ENCODE results near the gene DPYSL3. TPM values are rescaled to one million over a fixed set of nuclear protein-coding genes. Genes with fewer than 3 reads are reported as not detected.

The DPYSL3 gene
- total RNA-seq, 1 experiment from 2014 or later, result 17.2 TPM

DNA sequence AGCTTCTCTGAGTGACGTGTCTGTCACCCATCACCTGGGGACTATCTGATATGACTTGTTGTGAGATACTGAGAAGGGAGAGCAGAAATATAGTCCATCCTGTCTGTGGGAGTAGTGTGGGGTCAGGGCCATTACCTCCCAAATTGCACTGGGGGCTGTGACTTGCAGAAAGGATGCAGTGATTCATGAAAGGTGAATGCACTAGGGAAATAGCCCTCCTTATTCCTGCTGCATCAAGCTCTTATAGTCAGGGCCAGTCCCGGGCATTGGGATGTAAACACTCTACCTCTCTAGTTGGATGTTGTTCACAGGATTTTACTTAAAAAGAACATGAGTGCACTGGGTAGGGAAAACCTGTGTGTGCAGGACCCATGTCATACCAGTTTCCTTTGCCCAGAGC, 150.3 kb downstream of the DPYSL3 start:
- ChIA-PET RAD21 (ENCODE audit: low non-redundant PET in 1 of 2, low total read pairs in 2 of 2, uncharacterized antibody in 2 of 2, unreplicated experiment in 2 of 2) (no interaction called here), POLR2A (no interaction called here), CTCF (interaction anchor here (1.7 kb wide), 1 partner anchor 10 kb away, joined by 8 read pairs; no protein-coding TSS in a partner anchor)
- ATAC-seq (no peak), DNase-seq (ENCODE audit: low read depth, low spot score) (no peak)
- TF ChIP-seq, protein P1, sequence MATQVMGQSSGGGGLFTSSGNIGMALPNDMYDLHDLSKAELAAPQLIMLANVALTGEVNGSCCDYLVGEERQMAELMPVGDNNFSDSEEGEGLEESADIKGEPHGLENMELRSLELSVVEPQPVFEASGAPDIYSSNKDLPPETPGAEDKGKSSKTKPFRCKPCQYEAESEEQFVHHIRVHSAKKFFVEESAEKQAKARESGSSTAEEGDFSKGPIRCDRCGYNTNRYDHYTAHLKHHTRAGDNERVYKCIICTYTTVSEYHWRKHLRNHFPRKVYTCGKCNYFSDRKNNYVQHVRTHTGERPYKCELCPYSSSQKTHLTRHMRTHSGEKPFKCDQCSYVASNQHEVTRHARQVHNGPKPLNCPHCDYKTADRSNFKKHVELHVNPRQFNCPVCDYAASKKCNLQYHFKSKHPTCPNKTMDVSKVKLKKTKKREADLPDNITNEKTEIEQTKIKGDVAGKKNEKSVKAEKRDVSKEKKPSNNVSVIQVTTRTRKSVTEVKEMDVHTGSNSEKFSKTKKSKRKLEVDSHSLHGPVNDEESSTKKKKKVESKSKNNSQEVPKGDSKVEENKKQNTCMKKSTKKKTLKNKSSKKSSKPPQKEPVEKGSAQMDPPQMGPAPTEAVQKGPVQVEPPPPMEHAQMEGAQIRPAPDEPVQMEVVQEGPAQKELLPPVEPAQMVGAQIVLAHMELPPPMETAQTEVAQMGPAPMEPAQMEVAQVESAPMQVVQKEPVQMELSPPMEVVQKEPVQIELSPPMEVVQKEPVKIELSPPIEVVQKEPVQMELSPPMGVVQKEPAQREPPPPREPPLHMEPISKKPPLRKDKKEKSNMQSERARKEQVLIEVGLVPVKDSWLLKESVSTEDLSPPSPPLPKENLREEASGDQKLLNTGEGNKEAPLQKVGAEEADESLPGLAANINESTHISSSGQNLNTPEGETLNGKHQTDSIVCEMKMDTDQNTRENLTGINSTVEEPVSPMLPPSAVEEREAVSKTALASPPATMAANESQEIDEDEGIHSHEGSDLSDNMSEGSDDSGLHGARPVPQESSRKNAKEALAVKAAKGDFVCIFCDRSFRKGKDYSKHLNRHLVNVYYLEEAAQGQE (IDR thresholded peaks at IDR 0.05; ENCODE audit: low read depth), result no peak
- no peak for TF ChIP-seq JUND (IDR thresholded peaks at IDR 0.05)
- no peak for TF ChIP-seq CBX3 (IDR thresholded peaks at IDR 0.05; ENCODE audit: low read depth)
- TF ChIP-seq, protein P2, sequence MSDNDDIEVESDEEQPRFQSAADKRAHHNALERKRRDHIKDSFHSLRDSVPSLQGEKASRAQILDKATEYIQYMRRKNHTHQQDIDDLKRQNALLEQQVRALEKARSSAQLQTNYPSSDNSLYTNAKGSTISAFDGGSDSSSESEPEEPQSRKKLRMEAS (IDR thresholded peaks at IDR 0.05), result no peak
- TF ChIP-seq ELF1 (IDR thresholded peaks at IDR 0.05; ENCODE audit: borderline replicate concordance, low read depth), result no peak
- no peak for TF ChIP-seq CEBPB (IDR thresholded peaks at IDR 0.05; ENCODE audit: low read depth)
- Histone ChIP-seq H3K4me2 (ENCODE audit: low read length) (no peak overlapping the region), H4K20me1 (ENCODE audit: insufficient read depth) (no peaks in the 10 kb centered on the region), H3K4me3 (replicated peaks in 1 of 2; ENCODE audit: low read depth in 1 of 2, low read length in 2 of 2) (no peak overlapping the region), H3K4me1 (ENCODE audit: control insufficient read depth in 1 of 2, insufficient read depth in 2 of 2, low read length in 2 of 2) (no peaks in the 10 kb centered on the region), H3K79me2 (ENCODE audit: insufficient read depth, low read length) (no peaks in the 10 kb centered on the region), H3K27me3 (ENCODE audit: insufficient read depth, low read length) (peaks cover 8% of the 10 kb centered on the region; the same call in 1 of the 2 replicates), H3K36me3 (ENCODE audit: control insufficient read depth in 1 of 2, insufficient read depth in 2 of 2, low read length in 2 of 2) (no peaks in the 10 kb centered on the region), H3K9me3 (ENCODE audit: control insufficient read depth in 1 of 2, insufficient read depth in 1 of 2, low read depth in 1 of 2, low read length in 2 of 2) (no peaks in the 10 kb centered on the region), H2AFZ (ENCODE audit: low read depth, low read length, poor library complexity, severe bottlenecking) (no peak overlapping the region), H3K9me2 (ENCODE audit: insufficient read depth) (no peaks in the 10 kb centered on the region), H3K27ac (ENCODE audit: low read depth, low read length) (no peak overlapping the region), H3K9ac (ENCODE audit: low read length) (no peak overlapping the region)
- no TSS peak for BruUV-seq (replicated peaks)
- intact Hi-C loops (cut with micrococcal nuclease), result no loop called here

DNA sequence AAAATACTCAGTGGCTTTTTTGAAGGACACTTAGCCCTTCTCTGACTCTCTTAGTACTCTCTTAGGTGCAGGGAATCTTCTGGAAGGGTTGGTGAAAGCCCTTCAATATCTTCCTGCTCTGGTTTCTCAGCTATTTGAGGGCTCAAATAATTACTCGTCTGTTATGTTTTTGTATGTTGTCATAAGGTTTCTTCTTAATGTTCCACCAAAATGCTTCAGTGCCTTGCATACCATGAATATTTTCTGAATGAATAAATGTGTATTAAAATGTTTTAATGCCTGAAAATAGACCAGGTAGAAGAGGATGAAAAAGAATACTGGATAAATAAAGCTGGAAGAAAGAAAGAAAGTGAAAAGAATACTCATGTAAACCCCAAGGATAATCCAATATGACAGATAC, 150.8 kb downstream of the DPYSL3 start:
- no peaks in the 10 kb centered on the region for H3K4me1 ChIP-seq (ENCODE audit: control insufficient read depth in 1 of 2, insufficient read depth in 2 of 2, low read length in 2 of 2)
- H3K27me3 ChIP-seq (ENCODE audit: insufficient read depth, low read length), result peaks cover 13% of the 10 kb centered on the region; the same call in 1 of the 2 replicates
- no peaks in the 10 kb centered on the region for H3K79me2 ChIP-seq (ENCODE audit: insufficient read depth, low read length)
- no peaks in the 10 kb centered on the region for H3K9me3 ChIP-seq (ENCODE audit: control insufficient read depth in 1 of 2, insufficient read depth in 1 of 2, low read depth in 1 of 2, low read length in 2 of 2)
- ATAC-seq (no peak), DNase-seq (ENCODE audit: low read depth, low spot score) (no peak)
- H3K4me3 ChIP-seq (replicated peaks in 1 of 2; ENCODE audit: low read depth in 1 of 2, low read length in 2 of 2), result no peak overlapping the region
- no peak overlapping the region for H2AFZ ChIP-seq (ENCODE audit: low read depth, low read length, poor library complexity, severe bottlenecking)
- H3K4me2 ChIP-seq (ENCODE audit: low read length), result no peak overlapping the region
- POLR2A ChIA-PET, result no interaction called here
- CTCF ChIA-PET, result interaction anchor here (1.7 kb wide), 1 partner anchor 10 kb away, joined by 8 read pairs; no protein-coding TSS in a partner anchor
- H3K27ac ChIP-seq (ENCODE audit: low read depth, low read length), result no peak overlapping the region
- H3K36me3 ChIP-seq (ENCODE audit: control insufficient read depth in 1 of 2, insufficient read depth in 2 of 2, low read length in 2 of 2), result no peaks in the 10 kb centered on the region
- no peaks in the 10 kb centered on the region for H4K20me1 ChIP-seq (ENCODE audit: insufficient read depth)
- RAD21 ChIA-PET (ENCODE audit: low non-redundant PET in 1 of 2, low total read pairs in 2 of 2, uncharacterized antibody in 2 of 2, unreplicated experiment in 2 of 2), result no interaction called here
- H3K9me2 ChIP-seq (ENCODE audit: insufficient read depth), result no peaks in the 10 kb centered on the region
- TF ChIP-seq EGR1 (IDR thresholded peaks at IDR 0.05; ENCODE audit: low read depth) (no peak), TCF7L2 (IDR thresholded peaks at IDR 0.05; ENCODE audit: borderline replicate concordance, extremely low read depth, insufficient read depth, insufficient read length) (no peak), SP1 (IDR thresholded peaks at IDR 0.05; ENCODE audit: low read depth) (no peak), CEBPB (IDR thresholded peaks at IDR 0.05; ENCODE audit: low read depth) (no peak), POLR2AphosphoS5 (IDR thresholded peaks at IDR 0.05; ENCODE audit: low read depth, low read length) (no peak), EZH2phosphoT487 (IDR thresholded peaks at IDR 0.05; ENCODE audit: borderline replicate concordance) (no peak), FOSL1 (IDR thresholded peaks at IDR 0.05; ENCODE audit: low read depth) (no peak), ELF1 (IDR thresholded peaks at IDR 0.05; ENCODE audit: borderline replicate concordance, low read depth) (no peak)
- TF ChIP-seq, protein P3, sequence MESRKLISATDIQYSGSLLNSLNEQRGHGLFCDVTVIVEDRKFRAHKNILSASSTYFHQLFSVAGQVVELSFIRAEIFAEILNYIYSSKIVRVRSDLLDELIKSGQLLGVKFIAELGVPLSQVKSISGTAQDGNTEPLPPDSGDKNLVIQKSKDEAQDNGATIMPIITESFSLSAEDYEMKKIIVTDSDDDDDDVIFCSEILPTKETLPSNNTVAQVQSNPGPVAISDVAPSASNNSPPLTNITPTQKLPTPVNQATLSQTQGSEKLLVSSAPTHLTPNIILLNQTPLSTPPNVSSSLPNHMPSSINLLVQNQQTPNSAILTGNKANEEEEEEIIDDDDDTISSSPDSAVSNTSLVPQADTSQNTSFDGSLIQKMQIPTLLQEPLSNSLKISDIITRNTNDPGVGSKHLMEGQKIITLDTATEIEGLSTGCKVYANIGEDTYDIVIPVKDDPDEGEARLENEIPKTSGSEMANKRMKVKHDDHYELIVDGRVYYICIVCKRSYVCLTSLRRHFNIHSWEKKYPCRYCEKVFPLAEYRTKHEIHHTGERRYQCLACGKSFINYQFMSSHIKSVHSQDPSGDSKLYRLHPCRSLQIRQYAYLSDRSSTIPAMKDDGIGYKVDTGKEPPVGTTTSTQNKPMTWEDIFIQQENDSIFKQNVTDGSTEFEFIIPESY (IDR thresholded peaks at IDR 0.05; ENCODE audit: extremely low read depth, insufficient replicate concordance, low read length), result no peak
- intact Hi-C loops (cut with micrococcal nuclease), result no loop called here
- no peak overlapping the region for H3K9ac ChIP-seq (ENCODE audit: low read length)
- BruUV-seq (replicated peaks), result no TSS peak
